H1 (cell line): Measurements from ENCODE around the gene KLHL14.

Experiments
- CTCF ChIP-seq, 3 experiments: IDR thresholded peaks; 1 replicate in 2 of 3; 2 replicates in 1 of 3; pipeline versions ENCODE4 v1.5.1 to v1.6.1; 2011; ENCODE audit warnings: low read length in 3 of 3, mild to moderate bottlenecking in 3 of 3, inconsistent platforms in 2 of 3, low read depth in 1 of 3, moderate library complexity in 1 of 3; ENCODE audit not compliant: insufficient read depth in 1 of 3; ENCODE audit errors: control extremely low read depth in 1 of 3
- EP300 ChIP-seq, 2 experiments: IDR thresholded peaks; 1 replicate in 1 of 2; 2 replicates in 1 of 2; pipeline ENCODE4 v1.6.1; 2011 to 2012; ENCODE audit warnings: low read depth in 2 of 2, low read length in 2 of 2, mild to moderate bottlenecking in 2 of 2, borderline replicate concordance in 1 of 2, inconsistent platforms in 1 of 2, moderate library complexity in 1 of 2
- GTF2F1 ChIP-seq: IDR thresholded peaks from 2 replicates; pipeline ENCODE4 v1.6.1; 2012; ENCODE audit warnings: low read depth, low read length, improper control_type of control experiment, borderline replicate concordance
- MAX ChIP-seq: IDR thresholded peaks from 2 replicates; pipeline ENCODE4 v1.6.1; 2012; ENCODE audit warnings: inconsistent platforms
- POLR2A ChIP-seq, 2 experiments: IDR thresholded peaks; 1 replicate in 1 of 2; 2 replicates in 1 of 2; pipeline ENCODE4 v1.6.1; 2011; ENCODE audit warnings: low read depth in 2 of 2, low read length in 2 of 2, mild to moderate bottlenecking in 2 of 2; ENCODE audit errors: control extremely low read depth in 1 of 2
- POLR2AphosphoS5 ChIP-seq: IDR thresholded peaks from 2 replicates; pipeline ENCODE4 v1.6.1; 2011; ENCODE audit warnings: low read depth, low read length
- SIN3A ChIP-seq, 2 experiments: IDR thresholded peaks in 1 of 2; conservative IDR thresholded peaks in 1 of 2; 2 replicates each; pipeline ENCODE4 v1.6.1; 2011 to 2012; ENCODE audit warnings: low read length in 2 of 2, improper control_type of control experiment in 1 of 2, low read depth in 1 of 2, mild to moderate bottlenecking in 1 of 2
- YY1 ChIP-seq: IDR thresholded peaks from 2 replicates; pipeline ENCODE4 v1.6.1; 2011; ENCODE audit warnings: low read depth, mild to moderate bottlenecking, low read length

- TF ChIP-seq POLR2A (IDR thresholded peaks at IDR 0.05; ENCODE audit: control extremely low read depth in 1 of 2, low read depth in 2 of 2, low read length in 2 of 2), result no peak
- no peak for TF ChIP-seq MAX
- TF ChIP-seq SIN3A (conservative IDR thresholded peaks at IDR 0.05 in 1 of 2, IDR thresholded peaks at IDR 0.05 in 1 of 2; ENCODE audit: low read depth in 1 of 2, low read length in 2 of 2), result no peak
- TF ChIP-seq EP300 (IDR thresholded peaks at IDR 0.05; ENCODE audit: borderline replicate concordance in 1 of 2, low read depth in 2 of 2, low read length in 2 of 2), result no peak
- TF ChIP-seq YY1, result no peak
- no peak for TF ChIP-seq POLR2AphosphoS5
- TF ChIP-seq GTF2F1, result no peak
- TF ChIP-seq CTCF (IDR thresholded peaks at IDR 0.05; ENCODE audit: control extremely low read depth in 1 of 3, insufficient read depth in 1 of 3, low read depth in 1 of 3, low read length in 3 of 3), result no peak
These were observed 87.9 kb downstream of the KLHL14 start for GRCh38 chr18:32684940-32685339.
